ENCODE measurements around the gene CLCN2.
"Not testable (repeated sequence)": the region's sequence is repeated elsewhere in the genome, so short reads cannot be mapped to it uniquely, and the experiment has no call there.

The CLCN2 gene

DNA sequence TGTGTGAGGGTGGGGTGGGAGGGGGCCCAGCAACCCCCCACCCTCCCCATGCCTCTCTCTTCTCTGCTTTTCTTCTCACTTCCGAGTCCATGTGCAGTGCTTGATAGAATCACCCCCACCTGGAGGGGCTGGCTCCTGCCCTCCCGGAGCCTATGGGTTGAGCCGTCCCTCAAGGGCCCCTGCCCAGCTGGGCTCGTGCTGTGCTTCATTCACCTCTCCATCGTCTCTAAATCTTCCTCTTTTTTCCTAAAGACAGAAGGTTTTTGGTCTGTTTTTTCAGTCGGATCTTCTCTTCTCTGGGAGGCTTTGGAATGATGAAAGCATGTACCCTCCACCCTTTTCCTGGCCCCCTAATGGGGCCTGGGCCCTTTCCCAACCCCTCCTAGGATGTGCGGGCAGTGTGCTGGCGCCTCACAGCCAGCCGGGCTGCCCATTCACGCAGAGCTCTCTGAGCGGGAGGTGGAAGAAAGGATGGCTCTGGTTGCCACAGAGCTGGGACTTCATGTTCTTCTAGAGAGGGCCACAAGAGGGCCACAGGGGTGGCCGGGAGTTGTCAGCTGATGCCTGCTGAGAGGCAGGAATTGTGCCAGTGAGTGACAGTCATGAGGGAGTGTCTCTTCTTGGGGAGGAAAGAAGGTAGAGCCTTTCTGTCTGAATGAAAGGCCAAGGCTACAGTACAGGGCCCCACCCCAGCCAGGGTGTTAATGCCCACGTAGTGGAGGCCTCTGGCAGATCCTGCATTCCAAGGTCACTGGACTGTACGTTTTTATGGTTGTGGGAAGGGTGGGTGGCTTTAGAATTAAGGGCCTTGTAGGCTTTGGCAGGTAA, 15.9 kb downstream of the CLCN2 start:
- no peak for DNase-seq (ENCODE audit: low read depth in 2 of 2)

DNA sequence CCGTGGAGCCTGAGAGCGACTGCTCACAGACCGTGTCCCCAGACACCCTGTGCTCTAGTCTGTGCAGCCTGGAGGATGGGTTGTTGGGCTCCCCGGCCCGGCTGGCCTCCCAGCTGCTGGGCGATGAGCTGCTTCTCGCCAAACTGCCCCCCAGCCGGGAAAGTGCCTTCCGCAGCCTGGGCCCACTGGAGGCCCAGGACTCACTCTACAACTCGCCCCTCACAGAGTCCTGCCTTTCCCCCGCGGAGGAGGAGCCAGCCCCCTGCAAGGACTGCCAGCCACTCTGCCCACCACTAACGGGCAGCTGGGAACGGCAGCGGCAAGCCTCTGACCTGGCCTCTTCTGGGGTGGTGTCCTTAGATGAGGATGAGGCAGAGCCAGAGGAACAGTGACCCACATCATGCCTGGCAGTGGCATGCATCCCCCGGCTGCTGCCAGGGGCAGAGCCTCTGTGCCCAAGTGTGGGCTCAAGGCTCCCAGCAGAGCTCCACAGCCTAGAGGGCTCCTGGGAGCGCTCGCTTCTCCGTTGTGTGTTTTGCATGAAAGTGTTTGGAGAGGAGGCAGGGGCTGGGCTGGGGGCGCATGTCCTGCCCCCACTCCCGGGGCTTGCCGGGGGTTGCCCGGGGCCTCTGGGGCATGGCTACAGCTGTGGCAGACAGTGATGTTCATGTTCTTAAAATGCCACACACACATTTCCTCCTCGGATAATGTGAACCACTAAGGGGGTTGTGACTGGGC, 16.7 kb downstream of the CLCN2 start:
- no peak for DNase-seq (ENCODE audit: low read depth in 2 of 2)

GRCh38 chr3:184343200-184343876, 18.1 kb downstream of the CLCN2 start:
- DNase-seq (ENCODE audit: low read depth in 2 of 2) = no peak

DNA sequence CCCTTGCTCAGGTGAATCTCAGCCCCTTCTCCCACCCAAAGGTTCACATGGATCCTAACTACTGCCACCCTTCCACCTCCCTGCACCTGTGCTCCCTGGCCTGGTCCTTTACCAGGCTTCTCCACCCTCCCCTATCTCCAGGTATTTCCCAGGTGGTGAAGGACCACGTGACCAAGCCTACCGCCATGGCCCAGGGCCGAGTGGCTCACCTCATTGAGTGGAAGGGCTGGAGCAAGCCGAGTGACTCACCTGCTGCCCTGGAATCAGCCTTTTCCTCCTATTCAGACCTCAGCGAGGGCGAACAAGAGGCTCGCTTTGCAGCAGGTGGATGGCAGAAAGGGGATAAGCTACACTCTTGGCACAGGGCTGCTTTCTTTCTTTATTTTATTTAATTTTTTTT, 19.5 kb downstream of the CLCN2 start:
- no peak for DNase-seq (ENCODE audit: low read depth in 2 of 2)

DNA sequence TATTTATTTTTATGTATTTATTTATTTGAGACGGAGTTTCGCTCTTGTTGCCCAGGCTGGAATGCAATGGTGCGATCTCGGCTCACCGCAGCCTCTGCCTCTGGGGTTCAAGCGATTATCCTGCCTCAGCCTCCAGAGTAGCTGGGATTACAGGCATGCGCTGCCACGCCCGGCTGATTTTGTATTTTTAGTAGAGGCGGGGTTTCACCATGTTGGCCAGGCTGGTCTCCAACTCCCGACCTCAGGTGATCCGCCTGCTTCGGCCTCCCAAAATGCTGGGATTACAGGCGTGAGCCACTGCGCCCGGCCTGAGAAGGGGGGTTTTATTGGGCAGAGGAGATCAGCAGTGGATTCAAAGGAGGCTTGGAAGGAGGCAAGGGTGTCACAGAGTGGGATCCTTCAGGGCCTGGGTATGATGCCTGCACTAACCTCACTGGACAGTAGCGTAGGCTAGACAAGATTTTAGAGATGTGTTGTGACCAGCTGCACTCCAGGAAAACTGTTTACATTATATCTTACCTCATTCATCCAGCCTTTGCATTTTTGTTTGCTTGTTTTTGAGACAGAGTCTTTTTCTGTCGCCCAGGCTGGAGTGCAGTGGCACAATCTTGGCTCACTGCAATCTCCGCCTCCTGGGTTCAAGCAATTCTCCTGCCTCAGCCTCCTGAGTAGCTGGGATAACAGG, 21.8 kb downstream of the CLCN2 start:
- DNase-seq (ENCODE audit: low read depth in 2 of 2) = not testable (repeated sequence)

- DNase-seq (ENCODE audit: low read depth in 2 of 2) = no peak
Measured at GRCh38 chr3:184339001-184339400, 22.4 kb downstream of the CLCN2 start.

- peak; percentile 54 to 60 for DNase-seq (ENCODE audit: low read depth in 2 of 2)
Measured at GRCh38 chr3:184338511-184338945, 22.9 kb downstream of the CLCN2 start.

DNA sequence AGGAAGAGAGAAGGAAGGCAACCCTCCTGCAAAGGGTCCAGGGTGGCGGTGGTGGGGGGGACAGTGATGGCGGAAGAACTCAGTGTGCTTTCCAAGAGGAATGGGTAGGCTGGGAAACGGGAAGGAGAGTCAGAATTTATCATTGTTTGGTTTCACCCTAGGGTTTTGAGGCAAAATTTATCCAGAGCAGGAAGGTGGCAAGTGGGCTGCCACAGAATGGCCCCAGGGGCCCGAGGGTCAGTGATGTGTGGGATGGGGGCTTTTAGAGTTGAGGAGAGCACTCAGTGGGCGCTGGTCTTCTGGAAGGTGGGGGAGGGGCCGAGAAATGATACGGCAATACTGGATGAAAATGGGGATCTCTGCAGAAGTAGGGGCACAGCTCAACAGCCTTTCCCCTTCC, 23.4 kb downstream of the CLCN2 start:
- DNase-seq (ENCODE audit: low read depth in 2 of 2) = no peak

- DNase-seq (ENCODE audit: low read depth in 2 of 2) = no peak
Measured at GRCh38 chr3:184337399-184337714, 24.0 kb downstream of the CLCN2 start, which contains the start of gene FAM131A. TSS of gene FAM131A (plus strand) at chr3:184337600. CDS start at chr3:184337631, 31 bp downstream.

- DNase-seq (ENCODE audit: low read depth in 2 of 2) = no peak
Measured at GRCh38 chr3:184336547-184337398, 24.6 kb downstream of the CLCN2 start.

DNA sequence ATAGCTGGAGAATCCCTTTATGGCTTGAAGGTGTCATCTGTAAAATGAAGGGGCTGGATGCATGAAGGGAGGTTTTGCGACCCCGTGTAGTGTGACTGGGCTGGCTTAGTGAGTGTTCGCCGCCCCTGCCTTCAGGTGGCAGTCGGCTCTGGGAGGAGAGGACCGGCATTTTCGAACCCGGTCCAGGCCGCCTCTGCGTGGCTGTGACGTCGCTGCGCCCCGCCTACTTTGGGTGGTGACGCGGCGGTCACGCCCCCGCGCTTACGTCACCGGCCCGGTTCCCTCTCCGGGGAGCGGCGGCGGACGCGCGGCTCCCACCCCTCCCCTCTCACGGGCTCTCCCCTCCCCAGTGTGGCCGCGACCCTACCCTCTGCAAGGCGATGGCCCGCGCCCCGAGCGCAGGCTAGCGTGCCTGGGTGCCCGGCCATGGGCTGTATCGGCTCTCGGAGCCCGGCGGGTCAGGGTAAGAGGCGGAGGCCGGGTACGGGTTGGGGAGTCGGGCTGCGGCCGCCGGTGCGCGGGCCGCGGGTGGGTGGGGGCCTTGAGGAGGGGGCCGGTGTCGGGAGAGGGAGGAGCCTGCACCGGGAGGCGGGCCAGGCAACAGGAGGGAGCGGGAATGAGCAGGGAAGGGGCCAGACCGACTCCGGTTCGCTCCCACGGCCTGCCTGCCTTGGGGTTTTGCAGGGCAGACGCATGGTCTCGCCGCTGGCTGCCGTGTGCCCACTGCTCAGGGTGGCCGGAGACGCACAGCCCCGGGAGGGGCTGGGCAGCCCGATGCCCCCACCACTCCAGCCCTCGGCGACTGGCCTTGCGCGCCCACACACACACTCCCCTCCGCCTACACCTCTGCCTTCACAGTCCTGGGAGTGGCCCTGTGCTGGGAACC, 25.5 kb downstream of the CLCN2 start:
- peak in 1 of 2 experiments; percentile 48 for DNase-seq (ENCODE audit: low read depth in 2 of 2)

DNA sequence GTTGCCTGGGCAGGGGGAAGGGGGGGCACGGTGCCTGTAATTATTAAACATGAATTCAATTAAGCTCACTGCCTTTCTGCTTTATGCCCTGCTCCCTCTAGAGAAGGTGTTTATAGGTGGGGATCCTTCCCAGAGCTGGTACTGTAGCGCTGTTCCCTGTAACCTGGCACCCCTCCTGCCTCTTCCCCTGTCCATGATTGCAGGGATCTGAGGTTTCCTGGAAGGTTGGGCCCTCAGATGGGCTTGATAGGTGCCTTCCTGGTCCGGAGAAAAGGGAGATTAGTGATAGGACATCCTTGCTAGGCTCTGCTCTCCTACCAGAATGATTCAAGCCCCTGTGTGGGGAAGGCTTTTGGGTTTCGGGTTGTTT, 26.1 kb downstream of the CLCN2 start:
- DNase-seq (ENCODE audit: low read depth in 2 of 2) = no peak

- DNase-seq (ENCODE audit: low read depth in 2 of 2) = no peak
Measured at GRCh38 chr3:184334470-184335158, 26.8 kb downstream of the CLCN2 start.

GRCh38 chr3:184333700-184334099, 27.7 kb downstream of the CLCN2 start:
- DNase-seq (ENCODE audit: low read depth in 2 of 2) = no peak

GRCh38 chr3:184333190-184333589, 28.2 kb downstream of the CLCN2 start:
- DNase-seq (ENCODE audit: low read depth in 2 of 2) = no peak

- peak; percentile 58 to 63 for DNase-seq (ENCODE audit: low read depth in 2 of 2)
Measured at GRCh38 chr3:184332370-184333090, 28.9 kb downstream of the CLCN2 start.

DNA sequence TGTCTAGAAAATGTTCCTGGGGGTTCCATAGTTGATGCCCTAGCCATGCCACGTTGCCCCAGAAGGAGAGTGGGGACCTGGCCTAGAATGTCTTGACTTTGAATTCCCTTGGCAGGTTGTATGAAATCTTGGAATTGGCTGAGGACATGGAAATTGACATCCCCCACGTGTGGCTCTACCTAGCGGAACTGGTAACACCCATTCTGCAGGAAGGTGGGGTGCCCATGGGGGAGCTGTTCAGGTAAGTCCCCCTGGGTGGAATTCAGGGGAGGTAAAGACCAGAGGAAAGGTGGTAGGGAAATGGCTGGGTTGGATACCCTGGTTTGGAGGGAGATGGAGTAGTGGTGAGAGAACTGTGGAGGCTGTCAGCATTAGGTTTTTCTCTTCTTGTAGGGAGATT, 32.9 kb downstream of the CLCN2 start:
- no peak for DNase-seq (ENCODE audit: low read depth in 2 of 2)

GRCh38 chr3:184327171-184327570, 34.2 kb downstream of the CLCN2 start:
- DNase-seq (ENCODE audit: low read depth in 2 of 2) = no peak

All from fibroblast of skin of left quadriceps (primary cell).